ENCODE measurements around the gene PJVK.

Gene PJVK

DNA sequence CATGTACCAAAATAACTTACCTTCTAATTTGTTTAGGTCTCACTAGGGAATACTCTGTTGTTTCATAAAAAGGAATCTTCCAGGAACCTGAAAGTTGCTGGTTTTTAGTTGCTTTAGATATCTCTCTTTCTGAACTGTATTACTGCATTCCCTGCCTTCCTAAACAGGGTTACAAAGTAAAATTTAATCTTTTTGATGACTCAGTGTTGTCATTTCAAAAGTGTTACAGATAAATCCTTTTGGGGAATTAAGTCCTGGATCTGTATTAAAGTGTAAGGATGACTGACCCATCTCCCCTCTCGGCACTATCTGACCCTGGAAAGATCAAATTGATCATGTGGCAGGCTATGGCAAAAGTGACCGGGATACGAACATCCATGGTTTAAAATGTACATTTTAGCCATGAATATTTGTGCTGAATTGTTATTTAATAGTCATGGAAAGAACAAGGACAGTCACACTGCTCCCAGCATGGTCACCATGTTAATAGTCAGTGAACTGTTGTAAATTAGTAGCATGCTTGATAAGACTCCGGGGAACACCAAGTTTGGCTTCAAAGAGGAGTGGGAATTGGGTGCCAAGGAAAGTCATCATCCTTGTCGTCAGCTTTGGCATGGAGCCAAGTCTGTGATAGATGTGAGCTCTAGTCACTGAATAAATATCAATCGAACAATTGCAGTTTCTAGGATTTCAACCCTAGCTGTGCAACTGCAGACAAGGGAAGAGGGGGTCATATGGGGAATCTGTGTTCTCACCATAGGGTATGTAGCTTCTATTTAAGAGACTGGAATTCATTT, 33.3 kb downstream of the PJVK start:
- no peak for DNase-seq

DNA sequence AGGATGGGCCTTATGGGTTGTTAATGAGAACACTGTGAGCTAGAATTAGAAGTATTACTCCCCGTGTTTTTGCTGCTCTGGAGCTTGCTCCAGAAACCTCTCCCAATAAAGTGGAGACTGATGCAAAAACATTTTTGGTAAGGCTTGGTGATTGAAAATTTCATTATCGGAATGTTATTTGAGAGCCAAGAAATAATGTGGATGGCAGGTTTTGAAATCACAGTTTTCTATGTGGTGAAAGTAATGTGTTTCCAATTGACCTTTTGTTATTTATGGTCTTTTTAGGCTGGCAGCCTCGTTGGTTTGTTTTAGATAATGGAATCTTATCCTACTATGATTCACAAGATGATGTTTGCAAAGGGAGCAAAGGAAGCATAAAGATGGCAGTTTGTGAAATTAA, 34.2 kb downstream of the PJVK start:
- DNase-seq: no peak

DNA sequence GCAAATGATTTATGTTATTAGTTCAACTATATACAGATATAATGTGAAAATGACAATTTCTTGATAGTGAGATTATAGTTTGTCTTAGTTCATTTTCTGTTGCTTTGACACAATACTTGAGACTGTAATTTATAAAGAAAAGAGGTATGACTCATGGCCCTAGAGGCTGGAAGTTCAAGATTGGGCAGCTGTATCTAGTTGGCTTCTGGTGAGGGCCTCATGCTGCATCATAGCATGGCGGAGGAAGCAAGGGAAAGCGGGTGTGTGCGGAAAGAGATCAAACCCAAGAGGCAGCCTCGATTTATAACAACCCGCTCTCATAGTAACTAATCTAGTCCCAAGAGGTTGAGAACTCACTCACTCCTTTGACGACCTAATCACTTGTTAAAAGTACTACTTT, 40.4 kb downstream of the PJVK start:
- no peak for DNase-seq

DNA sequence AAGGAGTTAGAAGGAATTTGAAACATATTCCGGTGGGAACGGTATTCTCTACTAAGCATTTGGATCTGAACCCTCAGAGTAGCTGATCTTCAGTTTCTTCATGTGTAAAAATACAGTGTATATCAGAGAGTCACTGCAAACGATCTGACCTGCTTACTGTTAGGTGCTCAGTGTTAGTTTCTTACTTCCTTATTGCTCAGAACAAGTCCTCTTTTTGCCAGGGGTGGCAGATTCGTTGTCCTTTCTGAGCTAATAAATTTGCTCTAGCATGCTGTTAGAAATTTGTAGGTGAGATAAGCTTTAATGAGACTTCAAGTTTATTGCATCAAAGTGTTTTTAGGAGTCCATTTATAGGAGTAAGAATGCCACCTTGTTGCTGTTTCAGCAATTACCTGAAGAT, 44.9 kb downstream of the PJVK start:
- DNase-seq: no peak

DNA sequence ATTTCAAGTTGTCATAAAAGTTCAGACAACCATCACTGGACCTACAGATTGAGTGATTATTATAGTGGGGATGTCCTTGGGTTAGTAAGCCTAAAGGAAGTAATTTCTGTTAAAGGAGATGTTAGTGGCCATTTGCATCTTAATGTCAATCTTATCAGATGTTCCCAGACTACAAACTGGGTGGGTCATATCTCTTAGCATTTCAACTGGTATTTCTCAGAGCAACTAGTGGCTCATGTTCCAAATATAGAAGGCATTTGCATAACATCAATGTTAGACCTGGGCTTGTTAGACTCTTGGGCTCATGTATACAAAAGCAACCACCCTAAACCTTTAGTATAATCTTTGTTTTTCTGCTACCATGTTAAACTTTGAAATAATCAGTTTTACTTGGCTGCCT, 47.0 kb downstream of the PJVK start:
- DNase-seq: peak; percentile 64

DNA sequence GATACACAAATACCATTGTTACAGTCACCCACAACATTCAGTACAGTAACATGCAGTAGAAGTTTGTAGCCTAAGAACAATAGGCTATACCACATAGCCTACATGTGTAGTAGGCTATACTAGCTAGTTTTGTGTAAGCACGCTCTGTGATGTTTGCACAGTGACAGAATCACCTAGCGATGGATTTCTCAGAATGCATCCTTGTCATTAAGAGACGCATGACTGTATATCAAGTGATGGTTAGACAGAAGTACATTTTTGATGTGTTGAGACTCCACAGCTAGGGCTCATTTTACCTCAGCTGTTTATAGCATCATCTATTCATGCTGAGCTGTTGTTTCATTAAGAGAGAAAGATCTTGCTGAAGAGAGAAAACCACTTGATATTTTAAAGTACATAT, 48.5 kb downstream of the PJVK start:
- DNase-seq: no peak

DNA sequence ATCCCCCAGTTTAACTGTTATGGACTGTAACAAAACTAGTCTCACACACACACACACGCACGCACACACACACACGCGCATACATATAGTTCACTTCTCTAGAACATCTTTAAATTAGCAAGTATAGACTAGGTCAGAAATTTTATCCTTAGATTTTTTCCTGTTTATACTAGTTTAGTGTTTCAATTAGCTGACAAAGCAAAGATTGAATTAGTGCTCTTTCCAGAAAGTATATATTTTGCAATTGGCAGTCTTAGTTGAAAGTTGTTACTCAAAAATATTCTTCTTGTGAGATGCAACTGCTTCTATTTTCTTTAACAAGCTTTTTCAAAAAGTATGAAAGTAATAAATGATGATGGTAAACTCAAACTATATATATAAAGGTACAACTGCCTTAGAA, 51.6 kb downstream of the PJVK start:
- DNase-seq: no peak

DNA sequence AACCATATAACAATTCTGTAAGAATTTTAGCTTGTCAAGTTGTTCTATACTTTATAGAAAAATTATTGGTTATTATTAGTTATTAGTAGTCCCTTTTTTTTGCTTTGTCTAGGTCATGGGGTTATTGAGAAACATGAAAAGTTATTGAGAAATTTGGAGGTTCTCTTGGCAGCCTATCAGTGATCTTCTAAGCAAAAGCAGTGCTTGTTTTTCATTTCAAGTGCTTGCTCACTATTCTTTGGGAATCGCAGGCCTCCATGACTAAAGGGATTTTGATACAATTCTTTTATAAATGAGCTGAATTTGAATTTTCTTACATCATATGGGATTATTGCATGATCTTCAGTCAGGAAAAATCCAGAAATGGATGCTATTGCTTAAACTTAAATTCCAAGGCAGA, 54.9 kb downstream of the PJVK start:
- no peak for DNase-seq

DNA sequence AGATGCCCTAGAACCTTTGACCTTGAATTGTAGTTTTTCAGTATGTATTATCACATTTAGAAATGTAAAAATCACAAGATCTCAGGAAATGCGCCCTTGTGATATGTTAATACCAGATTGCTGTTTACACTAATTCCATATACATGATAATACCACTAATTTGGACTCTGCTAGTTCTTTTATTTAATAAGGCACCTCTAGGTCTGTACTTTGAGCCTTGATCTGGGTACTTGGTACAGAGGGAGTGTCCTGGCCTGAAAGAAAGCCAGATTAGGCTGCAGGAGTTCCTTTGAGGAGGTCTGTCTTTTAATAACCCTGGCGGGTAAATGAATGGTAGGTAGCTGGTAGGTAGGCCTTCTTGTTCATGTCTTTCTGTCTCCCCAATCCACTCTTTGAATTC, 55.3 kb downstream of the PJVK start:
- no peak for DNase-seq

DNA sequence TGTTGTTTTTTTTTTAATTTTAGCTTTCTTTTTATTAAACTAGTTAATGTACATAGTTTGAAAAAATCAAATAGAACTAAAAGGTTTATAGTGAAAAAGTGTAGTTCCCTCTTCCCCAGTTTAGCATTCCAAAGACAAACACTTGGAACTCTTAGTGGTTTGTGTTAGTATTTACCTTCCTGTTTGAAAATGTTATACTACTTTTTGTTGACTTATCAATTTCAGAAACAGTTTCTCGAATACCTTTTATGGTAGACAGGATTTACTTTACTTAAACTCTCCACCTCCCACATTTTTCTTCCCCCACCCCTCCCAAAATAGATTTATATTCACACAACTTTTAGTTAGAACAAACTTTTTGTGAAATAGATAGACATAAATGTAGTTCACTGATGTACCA, 55.8 kb downstream of the PJVK start:
- no peak for DNase-seq

DNA sequence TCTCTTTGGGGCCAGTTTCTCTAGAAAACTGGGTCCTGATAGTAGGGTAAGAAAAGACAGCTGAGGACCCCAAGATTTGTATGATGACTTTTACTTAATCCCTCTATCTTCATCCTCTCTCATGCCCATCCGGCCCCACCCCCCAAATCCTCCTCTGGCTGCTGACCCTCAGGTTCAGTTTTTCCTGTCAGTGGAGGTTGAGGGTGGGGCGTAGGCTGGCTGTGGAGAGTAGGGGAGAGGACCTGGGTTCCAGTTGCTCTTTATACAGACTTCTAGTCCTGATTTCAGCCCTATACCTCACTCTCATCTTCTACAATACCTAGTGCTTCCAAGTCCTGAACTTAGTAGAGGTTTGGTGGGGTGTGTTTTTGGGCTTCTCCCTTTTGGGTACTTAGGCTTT, 57.5 kb downstream of the PJVK start:
- no peak for DNase-seq

DNA sequence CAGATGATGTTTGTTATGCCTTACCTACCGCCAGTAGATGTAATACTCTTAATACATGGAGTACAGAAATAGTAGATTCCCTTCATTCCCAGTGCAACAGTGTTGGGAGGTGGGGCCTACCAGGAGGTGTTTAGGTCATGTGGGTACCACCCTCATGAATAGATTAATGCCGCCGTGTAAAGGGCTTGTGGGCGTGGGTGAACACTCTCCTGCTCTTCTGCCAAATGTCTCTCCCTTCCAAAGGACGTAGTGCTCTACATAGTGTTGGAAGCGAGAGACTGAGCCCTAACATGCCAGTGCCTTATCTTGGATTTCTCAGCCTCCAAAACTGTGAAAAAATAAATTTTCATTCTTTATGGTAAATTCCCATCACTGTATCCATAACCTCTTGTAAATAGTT, 59.2 kb downstream of the PJVK start:
- no peak for DNase-seq
